CD14-positive monocyte (primary cell): ENCODE measurements around the gene CCNO. TPM values are rescaled to one million over a fixed set of nuclear protein-coding genes. Genes with fewer than 3 reads are reported as not detected.

Experiments used
- DNase-seq, 3 donors: peaks; one replicate each; pipeline ENCODE4 v3.0.0-alpha.2; 2011 to 2022
- H2AFZ ChIP-seq: 2 replicates; pipeline ENCODE4 v1.6.0; 2012; ENCODE audit warnings: mild to moderate bottlenecking, low read depth, low read length, inconsistent platforms; ENCODE audit not compliant: insufficient read depth, poor library complexity, severe bottlenecking
- H3K27ac ChIP-seq, 2 donors: 1 replicate in 1 of 2; 2 replicates in 1 of 2; pipeline ENCODE4 v1.5.1; 2012 to 2013; ENCODE audit warnings: low read length in 2 of 2, control low read depth in 1 of 2, inconsistent platforms in 1 of 2, low read depth in 1 of 2, mild to moderate bottlenecking in 1 of 2
- H3K27me3 ChIP-seq, 2 donors: one replicate each; pipeline versions ENCODE4 v1.6.0 to v1.6.1; 2011 to 2013; ENCODE audit warnings: low read length in 2 of 2; ENCODE audit not compliant: control insufficient read depth in 2 of 2, insufficient read depth in 2 of 2
- H3K36me3 ChIP-seq, 2 donors: replicated peaks in 1 of 2; 1 replicate in 1 of 2; 2 replicates in 1 of 2; pipeline versions ENCODE4 v1.5.1 to v1.6.1; 2012 to 2013; ENCODE audit warnings: low read length in 2 of 2, control low read depth in 1 of 2, inconsistent platforms in 1 of 2, mild to moderate bottlenecking in 1 of 2; ENCODE audit not compliant: insufficient read depth in 2 of 2, control insufficient read depth in 1 of 2
- H3K4me1 ChIP-seq, 2 donors: 1 replicate in 1 of 2; 2 replicates in 1 of 2; pipeline versions ENCODE4 v1.5.1 to v1.6.1; 2012 to 2013; ENCODE audit warnings: low read length in 2 of 2, control low read depth in 1 of 2, inconsistent platforms in 1 of 2, mild to moderate bottlenecking in 1 of 2, moderate library complexity in 1 of 2; ENCODE audit not compliant: insufficient read depth in 2 of 2, control insufficient read depth in 1 of 2
- H3K4me2 ChIP-seq: replicated peaks from 2 replicates; pipeline ENCODE3; 2012; ENCODE audit warnings: low read length, moderate library complexity, mild to moderate bottlenecking; ENCODE audit not compliant: poor library complexity, severe bottlenecking; ENCODE audit errors: extremely low read depth
- H3K4me3 ChIP-seq, 3 experiments: fragments of 200-600 bp in 1 of 3; sonication (generic) in 1 of 3; replicated peaks in 1 of 3; 1 replicate in 2 of 3; 2 replicates in 1 of 3; pipeline ENCODE4 v1.5.1; 2011 to 2013; ENCODE audit warnings: low read length in 3 of 3, mild to moderate bottlenecking in 3 of 3, control low read depth in 2 of 3, low read depth in 2 of 3, inconsistent platforms in 1 of 3, moderate library complexity in 1 of 3
- H3K79me2 ChIP-seq: 2 replicates; pipeline ENCODE4 v1.6.0; 2012; ENCODE audit warnings: mild to moderate bottlenecking, control low read depth, inconsistent platforms, low read length, moderate library complexity; ENCODE audit not compliant: insufficient read depth
- H3K9ac ChIP-seq: 2 replicates; pipeline ENCODE4 v1.6.0; 2017; ENCODE audit warnings: low read length, mild to moderate bottlenecking; ENCODE audit not compliant: insufficient read depth, poor library complexity, severe bottlenecking
- H3K9me3 ChIP-seq, 2 donors: replicated peaks in 1 of 2; 1 replicate in 1 of 2; 2 replicates in 1 of 2; pipeline versions ENCODE4 v1.5.1 to v1.6.1; 2012 to 2013; ENCODE audit warnings: low read length in 2 of 2, control low read depth in 1 of 2; ENCODE audit not compliant: control insufficient read depth in 1 of 2, insufficient read depth in 1 of 2
- H4K20me1 ChIP-seq: 2 replicates; pipeline ENCODE4 v1.6.0; 2012; ENCODE audit warnings: mild to moderate bottlenecking, low read length, control low read depth, moderate library complexity; ENCODE audit not compliant: insufficient read depth
- H3K27ac Mint-ChIP-seq, 7 donors: one replicate each; pipeline ENCODE4 v1.8.0; 2020; ENCODE audit warnings: mild to moderate bottlenecking in 7 of 7, mixed read lengths in 7 of 7, moderate library complexity in 6 of 7, inconsistent platforms in 2 of 7
- H3K27me3 Mint-ChIP-seq, 3 donors: one replicate each; pipeline ENCODE4 v1.8.0; 2021 to 2022; ENCODE audit warnings: low read depth in 3 of 3, mild to moderate bottlenecking in 3 of 3, mixed read lengths in 3 of 3, moderate library complexity in 3 of 3, inconsistent platforms in 1 of 3
- H3K36me3 Mint-ChIP-seq, 2 donors: one replicate each; pipeline ENCODE4 v1.8.0; 2020; ENCODE audit warnings: mixed read lengths in 2 of 2, inconsistent platforms in 1 of 2, mild to moderate bottlenecking in 1 of 2
- H3K4me1 Mint-ChIP-seq: one replicate; pipeline ENCODE4 v1.8.0; 2020; ENCODE audit warnings: mild to moderate bottlenecking, mixed read lengths
- H3K4me3 Mint-ChIP-seq, 2 donors: one replicate each; pipeline ENCODE4 v1.8.0; 2020; ENCODE audit warnings: mild to moderate bottlenecking in 2 of 2, mixed read lengths in 2 of 2, moderate library complexity in 1 of 2
- H3K9me3 Mint-ChIP-seq, 7 donors: one replicate each; pipeline ENCODE4 v1.8.0; 2020 to 2022; ENCODE audit warnings: mixed read lengths in 7 of 7, mild to moderate bottlenecking in 6 of 7, moderate library complexity in 6 of 7, inconsistent platforms in 2 of 7
- WGBS: methylation state at CpG from one replicate; pipeline ENCODE4 v1.1.5; 2013; ENCODE audit warnings: missing lambda C conversion rate; ENCODE audit not compliant: insufficient coverage; 5-methylcytosine and 5-hydroxymethylcytosine counted together
- intact Hi-C, 2 donors: fragments of 100-400 bp; cut with micrococcal nuclease; formaldehyde crosslinking; loops; one replicate each; pipeline versions ENCODE4 v1.15.0 to v1.15.1; 2023
- polyA plus RNA-seq, 3 donors: library from polyadenylated mRNA; depleted of rRNA in 1 of 3; unstranded in 2 of 3; stranded (reverse) in 1 of 3; fragments of 300-500 nt in 2 of 3; fragments of >200 nt in 1 of 3; fragmentation: Illumina TruSeq in 2 of 3; gene quantifications; 1 replicate in 2 of 3; 2 replicates in 1 of 3; pipeline ENCODE4 v1.2.3, GENCODE V29; 2012 to 2021
- TF ChIP-seq, protein P1 (sequence below): fragments of 200-600 bp; IDR thresholded peaks from one replicate; pipeline ENCODE4 v1.8.0; 2022; ENCODE audit warnings: antibody characterized with exemption, mild to moderate bottlenecking

The CCNO gene
- polyA plus RNA-seq, 3 donors, result 0.05 TPM; not detected in 2

DNA sequence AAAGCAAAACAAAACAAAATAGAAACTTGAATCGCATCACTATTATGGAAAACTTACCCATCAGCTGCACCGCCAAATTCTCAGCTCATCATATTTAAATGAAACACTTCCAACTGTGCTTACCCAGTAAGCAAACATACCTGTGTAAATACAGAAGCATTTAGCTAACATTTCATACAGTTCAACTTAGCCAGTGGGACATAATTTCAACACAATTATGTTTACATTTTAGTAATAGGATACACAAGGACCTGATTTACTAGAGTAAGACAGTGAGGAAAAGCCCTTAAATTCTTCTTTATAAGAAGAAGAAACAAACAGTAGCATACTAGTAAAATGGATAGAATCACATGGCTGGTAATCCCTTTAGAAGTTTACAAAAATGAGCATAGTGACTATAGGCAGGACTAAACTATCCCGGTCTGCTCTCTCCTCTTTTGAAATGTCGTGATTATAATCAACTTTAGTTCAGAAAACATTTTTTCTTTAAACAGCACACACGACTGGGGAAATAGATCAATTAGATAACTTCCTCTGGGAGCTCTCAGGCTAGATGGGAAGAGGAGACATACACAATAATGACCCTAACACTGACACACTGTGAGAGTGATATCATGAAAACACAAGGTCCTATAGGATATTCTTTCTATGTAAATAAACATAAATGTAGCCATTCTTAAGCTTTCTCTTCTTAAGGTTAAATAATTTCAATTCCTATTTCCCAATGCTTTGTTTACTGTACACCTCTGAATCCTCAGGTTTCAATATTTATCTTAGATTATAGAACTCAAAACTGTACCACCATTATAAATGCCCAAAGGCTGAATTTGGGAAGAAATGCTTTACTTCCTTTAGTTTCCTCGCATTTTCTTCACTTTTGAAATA lies 44.5 kb downstream of the CCNO start:
- H3K27me3 Mint-ChIP-seq, result peaks cover 32 to 71% (median 34%) of the 10 kb centered on the region in 3 donors
- 100% methylated on average over 1 of the region's 6 CpGs for WGBS
- Histone ChIP-seq H3K27ac (no peak overlapping the region), H3K4me3 (no peak overlapping the region), H4K20me1 (no peaks in the 10 kb centered on the region), H3K9me3 (no peaks in the 10 kb centered on the region), H3K36me3 (no peaks in the 10 kb centered on the region), H3K27me3 (peaks cover 40 to 63% of the 10 kb centered on the region in 2 donors), H3K79me2 (no peaks in the 10 kb centered on the region), H2AFZ (no peak overlapping the region), H3K4me1 (no peaks in the 10 kb centered on the region), H3K4me2 (no peak overlapping the region), H3K9ac (no peak overlapping the region)
- H3K36me3 Mint-ChIP-seq, result no peaks in the 10 kb centered on the region
- TF ChIP-seq, protein P1, sequence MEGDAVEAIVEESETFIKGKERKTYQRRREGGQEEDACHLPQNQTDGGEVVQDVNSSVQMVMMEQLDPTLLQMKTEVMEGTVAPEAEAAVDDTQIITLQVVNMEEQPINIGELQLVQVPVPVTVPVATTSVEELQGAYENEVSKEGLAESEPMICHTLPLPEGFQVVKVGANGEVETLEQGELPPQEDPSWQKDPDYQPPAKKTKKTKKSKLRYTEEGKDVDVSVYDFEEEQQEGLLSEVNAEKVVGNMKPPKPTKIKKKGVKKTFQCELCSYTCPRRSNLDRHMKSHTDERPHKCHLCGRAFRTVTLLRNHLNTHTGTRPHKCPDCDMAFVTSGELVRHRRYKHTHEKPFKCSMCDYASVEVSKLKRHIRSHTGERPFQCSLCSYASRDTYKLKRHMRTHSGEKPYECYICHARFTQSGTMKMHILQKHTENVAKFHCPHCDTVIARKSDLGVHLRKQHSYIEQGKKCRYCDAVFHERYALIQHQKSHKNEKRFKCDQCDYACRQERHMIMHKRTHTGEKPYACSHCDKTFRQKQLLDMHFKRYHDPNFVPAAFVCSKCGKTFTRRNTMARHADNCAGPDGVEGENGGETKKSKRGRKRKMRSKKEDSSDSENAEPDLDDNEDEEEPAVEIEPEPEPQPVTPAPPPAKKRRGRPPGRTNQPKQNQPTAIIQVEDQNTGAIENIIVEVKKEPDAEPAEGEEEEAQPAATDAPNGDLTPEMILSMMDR, result no peak
- intact Hi-C loops, result no loop called here
- peaks cover 0 to 6% (median 0%) of the 10 kb centered on the region in 7 donors for H3K9me3 Mint-ChIP-seq
- no peak overlapping the region for H3K4me3 Mint-ChIP-seq
- no peak overlapping the region for H3K27ac Mint-ChIP-seq
- DNase-seq, result no peak
- peaks cover 2% of the 10 kb centered on the region for H3K4me1 Mint-ChIP-seq

DNA sequence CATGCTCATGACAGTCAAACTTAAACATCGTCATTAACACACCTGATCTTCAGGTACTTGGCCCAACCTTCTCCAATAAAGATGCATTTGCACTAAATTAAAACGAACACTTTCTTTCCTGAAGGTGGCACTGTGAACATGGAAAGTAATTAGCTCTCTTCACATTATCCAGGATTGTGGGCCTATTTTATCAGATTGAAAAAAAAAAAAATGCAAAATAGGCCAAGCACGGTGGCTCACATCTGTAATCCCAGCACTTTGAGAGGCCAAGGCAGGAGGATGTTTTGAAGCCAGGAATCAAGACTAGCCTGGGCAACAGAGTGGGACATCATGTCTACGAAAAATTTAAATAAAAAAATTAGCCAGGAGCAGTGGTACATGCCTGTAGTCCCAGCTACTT lies 46.0 kb downstream of the CCNO start:
- TF ChIP-seq, protein P1, result no peak
- H3K36me3 ChIP-seq, result no peaks in the 10 kb centered on the region
- no peaks in the 10 kb centered on the region for H3K4me1 ChIP-seq
- no peak overlapping the region for H3K4me3 Mint-ChIP-seq
- 67% methylated on average over 1 of the region's 4 CpGs for WGBS
- no peak overlapping the region for H3K4me2 ChIP-seq
- H3K27ac ChIP-seq, result no peak overlapping the region
- H3K27ac Mint-ChIP-seq, result no peak overlapping the region
- no peaks in the 10 kb centered on the region for H4K20me1 ChIP-seq
- H3K9me3 Mint-ChIP-seq, result peaks cover 0 to 8% (median 2%) of the 10 kb centered on the region in 7 donors
- H3K36me3 Mint-ChIP-seq, result no peaks in the 10 kb centered on the region
- intact Hi-C loops, result no loop called here
- H3K9me3 ChIP-seq, result peaks cover 0 to 4% of the 10 kb centered on the region in 2 donors
- no peak overlapping the region for H3K4me3 ChIP-seq
- H3K4me1 Mint-ChIP-seq, result peaks cover 2% of the 10 kb centered on the region
- H3K27me3 Mint-ChIP-seq, result peaks cover 24 to 57% (median 33%) of the 10 kb centered on the region in 3 donors
- H3K79me2 ChIP-seq, result no peaks in the 10 kb centered on the region
- H3K27me3 ChIP-seq, result peaks cover 38 to 54% of the 10 kb centered on the region in 2 donors
- H3K9ac ChIP-seq, result no peak overlapping the region
- no peak overlapping the region for H2AFZ ChIP-seq
- DNase-seq, result no peak

Other genes starting within 250 kb of the CCNO start
- not detected for gene ESM1, start 248.0 kb downstream of the CCNO start, polyA plus RNA-seq
- gene GZMK, start 209.4 kb downstream of the CCNO start, polyA plus RNA-seq, result under 1 TPM; 0.04 to 0.79 (median 0.38) TPM
- 1 to 10 TPM in 2 of 3 donors, not detected in 1; 2.3 to 2.6 TPM for gene GZMA, start 131.0 kb downstream of the CCNO start, polyA plus RNA-seq
- not detected for gene GPX8, start 73.4 kb downstream of the CCNO start, polyA plus RNA-seq
- gene CDC20B, start 60.4 kb downstream of the CCNO start, polyA plus RNA-seq, result not detected
- gene MCIDAS, start 6.3 kb downstream of the CCNO start, polyA plus RNA-seq, result not detected
- 10 to 100 TPM in 1 of 3 donors, 1 to 10 TPM in 2; 5.2 to 15.9 (median 9.7) TPM for gene DHX29, start 74.1 kb upstream of the CCNO start, polyA plus RNA-seq
- 10 to 100 TPM; 10.2 to 14.4 (median 12.2) TPM for gene MTREX, start 74.4 kb upstream of the CCNO start, polyA plus RNA-seq